ENCODE results near the gene MSI2. TPM values are rescaled to one million over a fixed set of nuclear protein-coding genes. Genes with fewer than 3 reads are reported as not detected.

The MSI2 gene
- total RNA-seq, 4 donors from 2014 or later: 19.7 to 35.8 (median 22.4) TPM

- no peak overlapping the region for H3K27ac ChIP-seq
- DNase-seq (ENCODE audit: low spot score in 2 of 2): no peak
- TF ChIP-seq POLR2A (IDR thresholded peaks at IDR 0.05) (no peak), EP300 (IDR thresholded peaks at IDR 0.05) (no peak), CTCF (IDR thresholded peaks at IDR 0.05) (no peak), POLR2AphosphoS5 (IDR thresholded peaks at IDR 0.05) (no peak)
- 83% methylated on average over 16 of the region's 24 CpGs for WGBS
- H3K4me3 ChIP-seq: no peak overlapping the region
- H3K9me3 ChIP-seq: no peaks in the 10 kb centered on the region
- peaks cover 9% of the 10 kb centered on the region for H3K36me3 ChIP-seq
- peaks cover 15% of the 10 kb centered on the region for H3K4me1 ChIP-seq
- no peaks in the 10 kb centered on the region for H3K27me3 ChIP-seq
Observed at GRCh38 chr17:57675427-57676387, 419.4 kb downstream of the MSI2 start.

- no peak for TF ChIP-seq POLR2A (IDR thresholded peaks at IDR 0.05)
- TF ChIP-seq CTCF (IDR thresholded peaks at IDR 0.05): no peak
- no peak for TF ChIP-seq EP300 (IDR thresholded peaks at IDR 0.05)
- TF ChIP-seq POLR2AphosphoS5 (IDR thresholded peaks at IDR 0.05): no peak
- 87% methylated on average over 7 of the region's 7 CpGs for WGBS
- no peak for DNase-seq (ENCODE audit: low spot score in 2 of 2)
Observed at GRCh38 chr17:57676543-57676942, 420.2 kb downstream of the MSI2 start.

GRCh38 chr17:57677301-57677700 is 421.0 kb downstream of the MSI2 start:
- WGBS: 80% methylated on average over 5 of the region's 5 CpGs
- Histone ChIP-seq H3K4me1 (peaks cover 4% of the 10 kb centered on the region), H3K36me3 (peaks cover 9% of the 10 kb centered on the region), H3K27ac (no peak overlapping the region), H3K27me3 (no peaks in the 10 kb centered on the region), H3K9me3 (no peaks in the 10 kb centered on the region), H3K4me3 (no peak overlapping the region)
- no peak for TF ChIP-seq POLR2A (IDR thresholded peaks at IDR 0.05)
- peak in 1 of 2 donors; percentile 18 for DNase-seq (ENCODE audit: low spot score in 2 of 2)

More at GRCh38 chr17:57676543-57676942, 420.2 kb downstream of the MSI2 start:
- Histone ChIP-seq H3K27me3 (no peaks in the 10 kb centered on the region), H3K36me3 (peaks cover 9% of the 10 kb centered on the region), H3K4me3 (no peak overlapping the region), H3K9me3 (no peaks in the 10 kb centered on the region), H3K27ac (no peak overlapping the region), H3K4me1 (peaks cover 11% of the 10 kb centered on the region)

- Histone ChIP-seq H3K27ac (no peak overlapping the region), H3K27me3 (no peaks in the 10 kb centered on the region), H3K36me3 (peaks cover 9% of the 10 kb centered on the region), H3K4me3 (no peak overlapping the region), H3K4me1 (peaks cover 3% of the 10 kb centered on the region), H3K9me3 (no peaks in the 10 kb centered on the region)
- TF ChIP-seq POLR2A (IDR thresholded peaks at IDR 0.05) (no peak), POLR2AphosphoS5 (IDR thresholded peaks at IDR 0.05) (no peak), CTCF (IDR thresholded peaks at IDR 0.05) (no peak), EP300 (IDR thresholded peaks at IDR 0.05) (no peak)
- DNase-seq (ENCODE audit: low spot score in 2 of 2): no peak
- WGBS: 94% methylated on average over 6 of the region's 6 CpGs
Observed at GRCh38 chr17:57677858-57678257, 421.5 kb downstream of the MSI2 start.

- peak in 1 of 2 donors; percentile 16 for DNase-seq (ENCODE audit: low spot score in 2 of 2)
- Histone ChIP-seq H3K27ac (no peak overlapping the region), H3K9me3 (no peaks in the 10 kb centered on the region), H3K36me3 (peaks cover 9% of the 10 kb centered on the region), H3K4me3 (no peak overlapping the region), H3K27me3 (no peaks in the 10 kb centered on the region), H3K4me1 (peaks cover 3% of the 10 kb centered on the region)
- no peak for TF ChIP-seq CTCF (IDR thresholded peaks at IDR 0.05)
- TF ChIP-seq POLR2AphosphoS5 (IDR thresholded peaks at IDR 0.05): no peak
- TF ChIP-seq POLR2A (IDR thresholded peaks at IDR 0.05): no peak
- TF ChIP-seq EP300 (IDR thresholded peaks at IDR 0.05): no peak
Observed at GRCh38 chr17:57678393-57678792, 422.1 kb downstream of the MSI2 start.

All from suprapubic skin (tissue), 4 donors.